ENCODE measurements around the gene GPC3.

Gene GPC3

DNA sequence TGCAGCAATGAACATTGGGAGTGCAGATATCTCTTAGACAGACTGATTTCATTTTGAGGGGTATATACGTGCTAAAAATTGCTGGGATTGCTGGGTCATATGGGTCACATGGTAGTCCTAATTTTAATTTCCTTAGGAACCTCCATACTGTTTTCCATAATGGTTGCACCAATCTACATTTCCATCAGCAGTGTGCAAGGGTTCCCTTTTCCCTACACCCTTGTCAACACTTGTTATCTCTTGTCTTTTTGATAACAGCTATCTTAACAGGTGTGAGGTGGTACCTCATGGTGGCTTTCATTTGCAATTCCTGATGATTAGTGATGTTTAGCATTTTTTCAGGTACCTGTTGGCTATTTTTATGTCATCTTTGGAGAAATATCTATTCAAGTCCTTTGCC lies 57.0 kb downstream of the GPC3 start:
- DNase-seq (ENCODE audit: low spot score) = no peak
- Histone ChIP-seq H3K27ac (ENCODE audit: poor library complexity, severe bottlenecking) (no peak overlapping the region), H3K9me3 (ENCODE audit: severe bottlenecking) (no peaks in the 10 kb centered on the region), H3K4me1 (ENCODE audit: insufficient read depth, poor library complexity, severe bottlenecking) (no peaks in the 10 kb centered on the region), H3K27me3 (ENCODE audit: insufficient read depth, poor library complexity, severe bottlenecking) (no peaks in the 10 kb centered on the region), H3K4me3 (ENCODE audit: severe bottlenecking) (no peak overlapping the region), H3K36me3 (ENCODE audit: low read depth) (no peaks in the 10 kb centered on the region)
- TF ChIP-seq, protein P1, sequence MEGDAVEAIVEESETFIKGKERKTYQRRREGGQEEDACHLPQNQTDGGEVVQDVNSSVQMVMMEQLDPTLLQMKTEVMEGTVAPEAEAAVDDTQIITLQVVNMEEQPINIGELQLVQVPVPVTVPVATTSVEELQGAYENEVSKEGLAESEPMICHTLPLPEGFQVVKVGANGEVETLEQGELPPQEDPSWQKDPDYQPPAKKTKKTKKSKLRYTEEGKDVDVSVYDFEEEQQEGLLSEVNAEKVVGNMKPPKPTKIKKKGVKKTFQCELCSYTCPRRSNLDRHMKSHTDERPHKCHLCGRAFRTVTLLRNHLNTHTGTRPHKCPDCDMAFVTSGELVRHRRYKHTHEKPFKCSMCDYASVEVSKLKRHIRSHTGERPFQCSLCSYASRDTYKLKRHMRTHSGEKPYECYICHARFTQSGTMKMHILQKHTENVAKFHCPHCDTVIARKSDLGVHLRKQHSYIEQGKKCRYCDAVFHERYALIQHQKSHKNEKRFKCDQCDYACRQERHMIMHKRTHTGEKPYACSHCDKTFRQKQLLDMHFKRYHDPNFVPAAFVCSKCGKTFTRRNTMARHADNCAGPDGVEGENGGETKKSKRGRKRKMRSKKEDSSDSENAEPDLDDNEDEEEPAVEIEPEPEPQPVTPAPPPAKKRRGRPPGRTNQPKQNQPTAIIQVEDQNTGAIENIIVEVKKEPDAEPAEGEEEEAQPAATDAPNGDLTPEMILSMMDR (IDR thresholded peaks at IDR 0.05; ENCODE audit: poor library complexity, severe bottlenecking) = no peak
- no peak for ATAC-seq (ENCODE audit: low read depth)

DNA sequence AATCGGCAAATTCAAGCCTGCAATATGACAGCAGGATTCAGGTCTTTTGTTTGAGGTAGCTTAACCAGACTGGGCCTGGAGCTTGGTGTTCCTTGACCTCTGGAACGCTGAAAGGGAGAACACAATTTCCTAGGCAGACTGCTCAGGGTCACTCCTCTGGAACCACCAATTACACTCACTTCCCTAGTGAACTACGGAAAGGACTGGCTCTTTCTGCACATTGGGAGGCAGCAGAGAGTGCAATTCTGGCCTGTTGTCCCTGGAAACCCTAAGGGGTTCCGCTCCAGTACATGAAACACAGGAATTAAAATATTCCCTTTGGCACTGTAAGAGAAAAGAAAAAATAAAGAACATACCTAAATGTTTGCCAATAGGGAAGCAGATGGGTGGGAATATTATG lies 58.6 kb downstream of the GPC3 start:
- Histone ChIP-seq H3K9me3 (ENCODE audit: severe bottlenecking) (no peaks in the 10 kb centered on the region), H3K27ac (ENCODE audit: poor library complexity, severe bottlenecking) (no peak overlapping the region), H3K4me3 (ENCODE audit: severe bottlenecking) (no peak overlapping the region), H3K4me1 (ENCODE audit: insufficient read depth, poor library complexity, severe bottlenecking) (no peaks in the 10 kb centered on the region), H3K36me3 (ENCODE audit: low read depth) (no peaks in the 10 kb centered on the region), H3K27me3 (ENCODE audit: insufficient read depth, poor library complexity, severe bottlenecking) (no peaks in the 10 kb centered on the region)
- TF ChIP-seq, protein P1 (IDR thresholded peaks at IDR 0.05; ENCODE audit: poor library complexity, severe bottlenecking) = no peak
- DNase-seq (ENCODE audit: low spot score) (no peak), ATAC-seq (ENCODE audit: low read depth) (no peak)

DNA sequence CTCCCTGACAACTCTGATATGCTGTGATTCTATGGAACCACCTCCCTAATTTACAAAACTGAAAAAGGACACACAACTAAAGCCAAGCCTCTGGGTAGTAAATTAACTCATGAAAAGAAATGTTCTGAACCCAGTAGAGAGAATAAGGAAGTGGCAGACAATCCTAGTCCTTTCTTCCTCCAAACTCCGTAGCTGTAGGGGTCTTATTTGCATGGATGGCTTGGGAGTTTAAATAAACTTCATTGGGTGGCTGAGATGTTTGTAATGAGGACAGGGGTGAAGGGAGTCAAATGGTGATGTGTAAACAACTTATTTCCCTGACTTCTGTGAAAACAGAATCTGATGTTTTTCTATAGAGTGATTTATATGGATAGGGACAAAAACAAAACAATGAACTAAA lies 59.3 kb downstream of the GPC3 start:
- Histone ChIP-seq H3K27me3 (ENCODE audit: insufficient read depth, poor library complexity, severe bottlenecking) (no peaks in the 10 kb centered on the region), H3K4me1 (ENCODE audit: insufficient read depth, poor library complexity, severe bottlenecking) (no peaks in the 10 kb centered on the region), H3K27ac (ENCODE audit: poor library complexity, severe bottlenecking) (no peak overlapping the region), H3K36me3 (ENCODE audit: low read depth) (no peaks in the 10 kb centered on the region), H3K4me3 (ENCODE audit: severe bottlenecking) (no peak overlapping the region), H3K9me3 (ENCODE audit: severe bottlenecking) (no peaks in the 10 kb centered on the region)
- TF ChIP-seq, protein P1 (IDR thresholded peaks at IDR 0.05; ENCODE audit: poor library complexity, severe bottlenecking) = no peak
- ATAC-seq (ENCODE audit: low read depth) (no peak), DNase-seq (ENCODE audit: low spot score) (no peak)

DNA sequence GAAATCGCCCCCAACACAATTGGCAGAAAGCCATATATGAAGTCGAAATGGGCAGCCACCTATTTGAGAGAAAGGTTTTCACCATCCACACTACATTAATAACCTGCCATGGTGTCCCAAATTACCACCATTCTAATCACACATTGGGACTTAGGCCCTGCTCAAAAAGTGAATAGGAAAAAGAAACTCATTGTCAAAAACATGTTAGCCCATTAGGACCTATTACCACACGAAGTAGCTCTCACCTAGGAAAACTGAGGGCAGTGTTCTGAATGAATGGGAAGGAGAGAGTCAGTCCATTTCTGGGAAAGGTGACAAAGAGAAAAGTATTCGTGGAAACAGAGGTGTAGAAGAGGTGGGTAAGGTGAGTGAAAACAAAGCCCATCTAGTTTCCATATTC lies 60.8 kb downstream of the GPC3 start:
- Histone ChIP-seq H3K36me3 (ENCODE audit: low read depth) (no peaks in the 10 kb centered on the region), H3K4me3 (ENCODE audit: severe bottlenecking) (no peak overlapping the region), H3K4me1 (ENCODE audit: insufficient read depth, poor library complexity, severe bottlenecking) (no peaks in the 10 kb centered on the region), H3K27me3 (ENCODE audit: insufficient read depth, poor library complexity, severe bottlenecking) (no peaks in the 10 kb centered on the region), H3K9me3 (ENCODE audit: severe bottlenecking) (no peaks in the 10 kb centered on the region), H3K27ac (ENCODE audit: poor library complexity, severe bottlenecking) (no peak overlapping the region)
- ATAC-seq (ENCODE audit: low read depth) (no peak), DNase-seq (ENCODE audit: low spot score) (no peak)
- TF ChIP-seq, protein P1 (IDR thresholded peaks at IDR 0.05; ENCODE audit: poor library complexity, severe bottlenecking) = no peak

DNA sequence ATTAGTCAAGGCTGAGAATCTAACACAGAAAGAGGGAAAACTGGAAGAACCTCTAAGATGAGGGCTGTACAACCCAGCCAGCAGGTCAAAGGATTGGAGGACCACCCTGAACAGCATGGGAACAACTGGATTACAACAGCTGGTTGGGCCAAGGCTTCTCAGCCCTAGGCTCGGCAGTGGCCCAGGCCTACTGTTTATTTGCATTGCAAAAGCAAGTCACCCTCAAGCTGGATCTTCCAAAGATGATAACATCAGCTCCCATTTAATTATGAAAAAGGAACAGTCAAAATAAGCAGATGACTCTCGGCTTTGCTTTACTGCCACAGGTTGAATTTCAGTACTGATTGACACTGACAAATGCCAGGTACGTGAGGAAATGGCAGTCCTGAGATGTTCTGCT lies 61.8 kb downstream of the GPC3 start:
- TF ChIP-seq, protein P1 (IDR thresholded peaks at IDR 0.05; ENCODE audit: poor library complexity, severe bottlenecking) = no peak
- Histone ChIP-seq H3K27ac (ENCODE audit: poor library complexity, severe bottlenecking) (no peak overlapping the region), H3K4me1 (ENCODE audit: insufficient read depth, poor library complexity, severe bottlenecking) (no peaks in the 10 kb centered on the region), H3K27me3 (ENCODE audit: insufficient read depth, poor library complexity, severe bottlenecking) (no peaks in the 10 kb centered on the region), H3K4me3 (ENCODE audit: severe bottlenecking) (no peak overlapping the region), H3K36me3 (ENCODE audit: low read depth) (no peaks in the 10 kb centered on the region), H3K9me3 (ENCODE audit: severe bottlenecking) (no peaks in the 10 kb centered on the region)
- ATAC-seq (ENCODE audit: low read depth) (no peak), DNase-seq (ENCODE audit: low spot score) (no peak)
